ENCODE measurements around the gene ITGB1.

Gene ITGB1

GRCh38 chr10:32970910-32971309 is 12.9 kb upstream of the ITGB1 start:
- no peak for TF ChIP-seq Cebpa-rat (IDR thresholded peaks at IDR 0.05)
- Histone ChIP-seq H3K4me1 (peaks cover 6% of the 10 kb centered on the region; the same call in 1 of the 2 replicates), H3K36me3 (no peaks in the 10 kb centered on the region), H3K9me3 (no peaks in the 10 kb centered on the region), H3K27me3 (no peaks in the 10 kb centered on the region), H3K27ac (no peak overlapping the region), H3K4me3 (no peak overlapping the region), H4K20me1 (no peaks in the 10 kb centered on the region), H3K4me2 (no peak overlapping the region), H3K9ac (no peak overlapping the region)

- Histone ChIP-seq H4K20me1 (no peaks in the 10 kb centered on the region), H3K9me3 (no peaks in the 10 kb centered on the region), H3K4me3 (no peak overlapping the region), H3K4me1 (peaks cover 16% of the 10 kb centered on the region), H3K27me3 (no peaks in the 10 kb centered on the region), H3K4me2 (no peak overlapping the region), H3K27ac (no peak overlapping the region), H3K9ac (no peak overlapping the region), H3K36me3 (no peaks in the 10 kb centered on the region)
- TF ChIP-seq Cebpa-rat (IDR thresholded peaks at IDR 0.05): no peak
Observed at GRCh38 chr10:32964270-32964669, 6.2 kb upstream of the ITGB1 start.

GRCh38 chr10:32963096-32963495 is 5.1 kb upstream of the ITGB1 start:
- TF ChIP-seq Cebpa-rat (IDR thresholded peaks at IDR 0.05): no peak
- Histone ChIP-seq H3K4me3 (no peak overlapping the region), H3K4me1 (peaks cover 23% of the 10 kb centered on the region), H3K4me2 (no peak overlapping the region), H3K9ac (no peak overlapping the region), H4K20me1 (no peaks in the 10 kb centered on the region), H3K27me3 (no peaks in the 10 kb centered on the region), H3K27ac (no peak overlapping the region), H3K9me3 (no peaks in the 10 kb centered on the region), H3K36me3 (no peaks in the 10 kb centered on the region)

GRCh38 chr10:32962521-32962920 is 4.5 kb upstream of the ITGB1 start:
- no peak for TF ChIP-seq Cebpa-rat (IDR thresholded peaks at IDR 0.05)
- H3K27me3 ChIP-seq: no peaks in the 10 kb centered on the region

GRCh38 chr10:32961895-32962369 is 3.9 kb upstream of the ITGB1 start:
- no peaks in the 10 kb centered on the region for H3K9me3 ChIP-seq
- H3K4me2 ChIP-seq: peak overlapping the region; percentile 59
- H3K27me3 ChIP-seq: no peaks in the 10 kb centered on the region
- H3K4me3 ChIP-seq: no peak overlapping the region
- peaks cover 24% of the 10 kb centered on the region for H3K4me1 ChIP-seq
- H3K27ac ChIP-seq: no peak overlapping the region
- no peak for TF ChIP-seq Cebpa-rat (IDR thresholded peaks at IDR 0.05)
- peaks cover 6% of the 10 kb centered on the region for H4K20me1 ChIP-seq
- H3K36me3 ChIP-seq: no peaks in the 10 kb centered on the region
- no peak overlapping the region for H3K9ac ChIP-seq

More at GRCh38 chr10:32962521-32962920, 4.5 kb upstream of the ITGB1 start:
- Histone ChIP-seq H3K36me3 (no peaks in the 10 kb centered on the region), H3K27ac (no peak overlapping the region), H3K4me2 (peak overlapping the region; percentile 59; the same call in 1 of the 2 replicates), H3K9ac (no peak overlapping the region), H4K20me1 (peaks cover under 1% of the 10 kb centered on the region; the same call in 1 of the 2 replicates), H3K4me1 (peaks cover 23% of the 10 kb centered on the region), H3K4me3 (no peak overlapping the region), H3K9me3 (no peaks in the 10 kb centered on the region)

GRCh38 chr10:32961343-32961894 is 3.4 kb upstream of the ITGB1 start:
- peak overlapping the region; percentile 59 for H3K4me2 ChIP-seq
- no peak overlapping the region for H3K27ac ChIP-seq
- no peaks in the 10 kb centered on the region for H3K36me3 ChIP-seq
- peaks cover 29% of the 10 kb centered on the region for H3K4me1 ChIP-seq
- no peak overlapping the region for H3K9ac ChIP-seq
- H4K20me1 ChIP-seq: peaks cover 11% of the 10 kb centered on the region
- no peak for TF ChIP-seq Cebpa-rat (IDR thresholded peaks at IDR 0.05)
- H3K4me3 ChIP-seq: no peak overlapping the region
- H3K27me3 ChIP-seq: no peaks in the 10 kb centered on the region
- no peaks in the 10 kb centered on the region for H3K9me3 ChIP-seq

- Histone ChIP-seq H3K27ac (no peak overlapping the region), H4K20me1 (peaks cover 25% of the 10 kb centered on the region), H3K36me3 (no peaks in the 10 kb centered on the region), H3K9me3 (no peaks in the 10 kb centered on the region), H3K4me1 (peaks cover 43% of the 10 kb centered on the region), H3K9ac (no peak overlapping the region), H3K4me3 (no peak overlapping the region), H3K27me3 (no peaks in the 10 kb centered on the region), H3K4me2 (no peak overlapping the region)
- no peak for TF ChIP-seq Cebpa-rat (IDR thresholded peaks at IDR 0.05)
Observed at GRCh38 chr10:32960022-32960421, 2.0 kb upstream of the ITGB1 start.

- H3K4me2 ChIP-seq: peak overlapping the region; percentile 82
- no peaks in the 10 kb centered on the region for H3K36me3 ChIP-seq
- no peaks in the 10 kb centered on the region for H3K27me3 ChIP-seq
- H3K4me3 ChIP-seq: peak overlapping the region; percentile 98
- peaks cover 47% of the 10 kb centered on the region for H3K4me1 ChIP-seq
- TF ChIP-seq Cebpa-rat (IDR thresholded peaks at IDR 0.05): no peak
- H3K27ac ChIP-seq: peak overlapping the region; percentile 92
- H4K20me1 ChIP-seq: peaks cover 33% of the 10 kb centered on the region
- no peaks in the 10 kb centered on the region for H3K9me3 ChIP-seq
- H3K9ac ChIP-seq: peak overlapping the region; percentile 95
Observed at GRCh38 chr10:32959006-32959920, 1.2 kb upstream of the ITGB1 start.

- Histone ChIP-seq H3K4me2 (peak overlapping the region; percentile 92), H3K27me3 (no peaks in the 10 kb centered on the region), H3K27ac (peak overlapping the region; percentile 92), H3K9me3 (no peaks in the 10 kb centered on the region), H3K36me3 (peaks cover 10% of the 10 kb centered on the region; the same call in 1 of the 2 replicates), H3K4me3 (peak overlapping the region; percentile 98), H3K9ac (peak overlapping the region; percentile 95), H3K4me1 (peaks cover 47% of the 10 kb centered on the region), H4K20me1 (peaks cover 50% of the 10 kb centered on the region)
- TF ChIP-seq Cebpa-rat (IDR thresholded peaks at IDR 0.05): no peak
Observed at GRCh38 chr10:32957341-32958084, 517 bp downstream of the ITGB1 start.

All from BLaER1 (cell line).